PC-3 (cell line): ENCODE measurements around the gene FGD5.

Experiments
- EZH2 ChIP-seq: fragments of 300-600 bp; sonication (generic); IDR thresholded peaks from one replicate; pipeline ENCODE4 v1.6.1; 2017; ENCODE audit warnings: antibody characterized with exemption, mild to moderate bottlenecking, low read length; ENCODE audit not compliant: unreplicated experiment
- EZH2phosphoT487 ChIP-seq: fragments of 300-600 bp; sonication (generic); IDR thresholded peaks from 2 replicates; pipeline ENCODE4 v1.6.1; 2018; ENCODE audit warnings: mild to moderate bottlenecking, antibody characterized with exemption, low read length, borderline replicate concordance
- TF ChIP-seq, protein P1 (sequence below): fragments of 300-600 bp; sonication (generic); conservative IDR thresholded peaks from 2 replicates; pipeline ENCODE4 v1.5.1; 2017; ENCODE audit warnings: antibody characterized with exemption, low read depth, mild to moderate bottlenecking, low read length

GRCh38 chr3:14926592-14926991 lies 107.8 kb downstream of the FGD5 start:
- TF ChIP-seq, protein P1, sequence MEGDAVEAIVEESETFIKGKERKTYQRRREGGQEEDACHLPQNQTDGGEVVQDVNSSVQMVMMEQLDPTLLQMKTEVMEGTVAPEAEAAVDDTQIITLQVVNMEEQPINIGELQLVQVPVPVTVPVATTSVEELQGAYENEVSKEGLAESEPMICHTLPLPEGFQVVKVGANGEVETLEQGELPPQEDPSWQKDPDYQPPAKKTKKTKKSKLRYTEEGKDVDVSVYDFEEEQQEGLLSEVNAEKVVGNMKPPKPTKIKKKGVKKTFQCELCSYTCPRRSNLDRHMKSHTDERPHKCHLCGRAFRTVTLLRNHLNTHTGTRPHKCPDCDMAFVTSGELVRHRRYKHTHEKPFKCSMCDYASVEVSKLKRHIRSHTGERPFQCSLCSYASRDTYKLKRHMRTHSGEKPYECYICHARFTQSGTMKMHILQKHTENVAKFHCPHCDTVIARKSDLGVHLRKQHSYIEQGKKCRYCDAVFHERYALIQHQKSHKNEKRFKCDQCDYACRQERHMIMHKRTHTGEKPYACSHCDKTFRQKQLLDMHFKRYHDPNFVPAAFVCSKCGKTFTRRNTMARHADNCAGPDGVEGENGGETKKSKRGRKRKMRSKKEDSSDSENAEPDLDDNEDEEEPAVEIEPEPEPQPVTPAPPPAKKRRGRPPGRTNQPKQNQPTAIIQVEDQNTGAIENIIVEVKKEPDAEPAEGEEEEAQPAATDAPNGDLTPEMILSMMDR, result no peak
- no peak for TF ChIP-seq EZH2phosphoT487
- no peak for TF ChIP-seq EZH2
